Stomach smooth muscle (tissue), 2 donors: ENCODE results near the gene GPR42.

Experiments
- H3K27ac ChIP-seq: one replicate; pipeline ENCODE4 v1.7.0; 2013; ENCODE audit warnings: mild to moderate bottlenecking, low read length, inconsistent platforms
- H3K27me3 ChIP-seq, 2 donors: one replicate each; pipeline ENCODE4 v1.7.0; 2013; ENCODE audit warnings: low read length in 2 of 2; ENCODE audit not compliant: insufficient read depth in 2 of 2, control insufficient read depth in 1 of 2
- H3K36me3 ChIP-seq, 2 donors: one replicate each; pipeline ENCODE4 v1.7.0; 2013; ENCODE audit warnings: low read length in 2 of 2; ENCODE audit not compliant: control insufficient read depth in 2 of 2, insufficient read depth in 2 of 2
- H3K4me1 ChIP-seq: one replicate; pipeline ENCODE4 v1.7.0; 2013; ENCODE audit warnings: low read length; ENCODE audit not compliant: control insufficient read depth, insufficient read depth
- H3K4me3 ChIP-seq, 2 donors: one replicate each; pipeline ENCODE4 v1.7.0; 2013; ENCODE audit warnings: low read length in 2 of 2
- H3K9ac ChIP-seq, 2 donors: one replicate each; pipeline ENCODE4 v1.7.0; 2013; ENCODE audit warnings: low read length in 2 of 2, mild to moderate bottlenecking in 1 of 2
- H3K9me3 ChIP-seq, 2 donors: one replicate each; pipeline ENCODE4 v1.7.0; 2013; ENCODE audit warnings: low read length in 2 of 2; ENCODE audit not compliant: control insufficient read depth in 2 of 2
- donor health status: healthy.
- donor health status: Pancreatic carcinoma.

GPR42 gene

GRCh38 chr19:35370722-35371121 is at the start of gene GPR42:
TSS of gene GPR42 (plus strand) at chr19:35371068. CDS start at chr19:35371360, 292 bp downstream.
- no peak within 1 kb of the TSS for H3K27ac ChIP-seq
- H3K9me3 ChIP-seq, result peaks cover 0 to 3% of the 10 kb centered on the region in 2 donors
- H3K4me1 ChIP-seq, result no peaks in the 10 kb centered on the region
- H3K27me3 ChIP-seq, result peaks cover 0 to under 1% of the 10 kb centered on the region in 2 donors
- H3K9ac ChIP-seq, result no peak within 1 kb of the TSS
- no peaks in the 10 kb centered on the region for H3K36me3 ChIP-seq
- H3K4me3 ChIP-seq, result no peak within 1 kb of the TSS

GRCh38 chr19:35321291-35321690 is 49.6 kb upstream of the GPR42 start:
- Histone ChIP-seq H3K9me3 (no peaks in the 10 kb centered on the region), H3K27me3 (peaks cover 0 to 4% of the 10 kb centered on the region in 2 donors), H3K9ac (no peak overlapping the region), H3K36me3 (no peaks in the 10 kb centered on the region), H3K4me3 (no peak overlapping the region), H3K27ac (no peak overlapping the region), H3K4me1 (no peaks in the 10 kb centered on the region)

DNA sequence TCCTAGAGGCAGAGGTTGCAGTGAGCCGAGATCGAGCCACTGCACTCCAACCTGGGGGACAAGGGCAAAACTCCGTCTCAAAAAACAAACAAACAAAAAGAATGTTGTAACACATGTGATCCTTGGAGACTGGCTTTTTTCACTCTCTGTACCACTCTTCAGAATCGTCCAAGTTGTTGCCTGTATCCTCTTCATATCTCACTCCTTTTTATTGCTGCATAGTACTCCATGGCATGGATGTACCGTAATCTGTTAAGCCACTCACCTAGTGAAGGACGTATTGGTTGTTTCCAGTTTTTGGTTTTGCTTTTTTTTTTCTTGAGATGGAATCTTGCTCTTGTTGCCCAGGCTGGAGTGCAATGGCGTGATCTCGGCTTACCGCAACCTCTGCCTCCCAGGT is 48.9 kb upstream of the GPR42 start:
- Histone ChIP-seq H3K4me1 (no peaks in the 10 kb centered on the region), H3K9ac (no peak overlapping the region), H3K4me3 (no peak overlapping the region), H3K27ac (no peak overlapping the region), H3K36me3 (no peaks in the 10 kb centered on the region), H3K9me3 (no peaks in the 10 kb centered on the region), H3K27me3 (peaks cover 0 to 2% of the 10 kb centered on the region in 2 donors)

DNA sequence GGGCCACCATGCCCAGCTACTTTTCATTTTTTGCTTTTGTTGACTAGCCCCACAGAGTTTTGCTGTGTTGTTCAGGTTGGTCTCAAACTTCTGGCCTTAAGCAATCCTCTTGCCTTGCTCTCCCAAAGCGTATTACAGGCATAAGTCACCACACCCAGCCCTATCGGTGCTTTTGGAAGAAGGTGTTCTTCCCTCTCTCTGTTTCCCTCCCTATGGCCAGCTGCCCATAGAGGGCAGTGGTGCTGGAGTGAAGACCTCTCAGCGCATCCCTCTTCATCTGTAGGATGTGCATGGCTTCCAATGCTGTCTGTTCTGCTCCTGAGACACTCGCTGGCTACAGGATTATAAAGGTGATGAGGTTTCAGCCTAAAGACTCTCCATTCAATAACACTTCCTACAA is 43.2 kb upstream of the GPR42 start:
- no peaks in the 10 kb centered on the region for H3K9me3 ChIP-seq
- peaks cover 3 to 10% of the 10 kb centered on the region in 2 donors for H3K27me3 ChIP-seq
- no peaks in the 10 kb centered on the region for H3K36me3 ChIP-seq
- no peak overlapping the region for H3K27ac ChIP-seq
- no peaks in the 10 kb centered on the region for H3K4me1 ChIP-seq
- no peak overlapping the region for H3K4me3 ChIP-seq
- no peak overlapping the region for H3K9ac ChIP-seq

DNA sequence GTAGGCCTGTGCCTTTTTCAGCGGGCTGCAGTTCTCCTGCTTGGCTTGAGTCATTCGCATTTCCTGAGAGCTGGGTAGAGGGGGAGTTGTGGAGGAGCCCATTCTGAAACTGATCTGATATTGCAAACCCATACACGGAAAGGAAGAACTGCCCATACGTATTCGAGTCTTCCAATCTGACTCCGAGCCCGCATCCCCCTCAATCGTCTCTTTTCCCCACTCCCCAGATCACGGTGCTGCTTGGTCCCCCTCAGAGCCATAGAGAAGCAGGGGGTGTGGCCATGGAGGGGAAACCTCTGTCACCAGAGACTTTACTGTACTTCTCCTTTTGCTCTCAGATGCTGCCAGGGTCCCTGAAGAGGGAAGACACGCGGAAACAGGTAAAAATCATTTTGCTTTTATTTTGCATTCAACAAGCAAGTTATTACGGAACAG is 42.0 kb upstream of the GPR42 start, which contains the start of gene CD22:
Gene CD22 (plus strand): TSS at position 337 of the 435 bp plus-strand sequence. CDS start 2,854 bp downstream, outside the sequence.
- Histone ChIP-seq H3K4me1 (no peaks in the 10 kb centered on the region), H3K9ac (no peak within 1 kb of the TSS), H3K9me3 (no peaks in the 10 kb centered on the region), H3K36me3 (no peaks in the 10 kb centered on the region), H3K27ac (no peak within 1 kb of the TSS), H3K27me3 (peaks cover 7 to 16% of the 10 kb centered on the region in 2 donors), H3K4me3 (no peak within 1 kb of the TSS)

- H3K27me3 ChIP-seq, result peaks cover 7 to 16% of the 10 kb centered on the region in 2 donors
- H3K4me1 ChIP-seq, result no peaks in the 10 kb centered on the region
- H3K9ac ChIP-seq, result no peak overlapping the region
- no peaks in the 10 kb centered on the region for H3K9me3 ChIP-seq
- H3K36me3 ChIP-seq, result no peaks in the 10 kb centered on the region
- H3K4me3 ChIP-seq, result no peak overlapping the region
- H3K27ac ChIP-seq, result no peak overlapping the region
Observed at GRCh38 chr19:35329323-35329722, 41.5 kb upstream of the GPR42 start.

DNA sequence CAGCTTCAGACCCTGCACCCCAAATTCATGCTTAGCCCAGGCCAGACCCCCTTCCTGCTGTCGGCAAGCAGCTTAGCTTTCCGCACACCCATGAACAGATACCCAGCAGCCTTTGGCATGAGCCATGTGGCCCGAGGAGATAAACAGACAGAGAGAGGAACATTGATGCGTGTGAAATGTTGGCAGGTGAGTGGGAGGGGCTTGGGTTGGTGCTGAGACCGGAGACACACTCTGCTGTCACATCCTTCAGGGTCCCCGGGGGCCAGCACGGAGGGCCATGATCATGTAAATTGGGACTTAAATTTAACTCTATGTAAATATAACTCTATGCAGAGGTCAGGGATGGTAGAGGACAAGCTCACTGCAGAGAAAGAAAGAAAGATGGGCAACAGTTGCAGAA is 40.4 kb upstream of the GPR42 start:
- Histone ChIP-seq H3K27ac (no peak overlapping the region), H3K4me3 (no peak overlapping the region), H3K36me3 (no peaks in the 10 kb centered on the region), H3K9me3 (no peaks in the 10 kb centered on the region), H3K27me3 (peaks cover 7 to 16% of the 10 kb centered on the region in 2 donors), H3K9ac (no peak overlapping the region), H3K4me1 (no peaks in the 10 kb centered on the region)

- Histone ChIP-seq H3K4me3 (no peak overlapping the region), H3K27me3 (peaks cover 7 to 19% of the 10 kb centered on the region in 2 donors), H3K27ac (no peak overlapping the region)
Observed at GRCh38 chr19:35331551-35332214, 39.2 kb upstream of the GPR42 start.

GRCh38 chr19:35332817-35333216 is 38.1 kb upstream of the GPR42 start:
- Histone ChIP-seq H3K4me3 (no peak overlapping the region), H3K4me1 (no peaks in the 10 kb centered on the region), H3K9ac (no peak overlapping the region), H3K27ac (no peak overlapping the region), H3K9me3 (no peaks in the 10 kb centered on the region), H3K27me3 (peaks cover 7 to 19% of the 10 kb centered on the region in 2 donors), H3K36me3 (no peaks in the 10 kb centered on the region)

More at GRCh38 chr19:35331551-35332214, 39.2 kb upstream of the GPR42 start:
- no peaks in the 10 kb centered on the region for H3K36me3 ChIP-seq
- H3K4me1 ChIP-seq, result no peaks in the 10 kb centered on the region
- no peak overlapping the region for H3K9ac ChIP-seq
- H3K9me3 ChIP-seq, result no peaks in the 10 kb centered on the region

DNA sequence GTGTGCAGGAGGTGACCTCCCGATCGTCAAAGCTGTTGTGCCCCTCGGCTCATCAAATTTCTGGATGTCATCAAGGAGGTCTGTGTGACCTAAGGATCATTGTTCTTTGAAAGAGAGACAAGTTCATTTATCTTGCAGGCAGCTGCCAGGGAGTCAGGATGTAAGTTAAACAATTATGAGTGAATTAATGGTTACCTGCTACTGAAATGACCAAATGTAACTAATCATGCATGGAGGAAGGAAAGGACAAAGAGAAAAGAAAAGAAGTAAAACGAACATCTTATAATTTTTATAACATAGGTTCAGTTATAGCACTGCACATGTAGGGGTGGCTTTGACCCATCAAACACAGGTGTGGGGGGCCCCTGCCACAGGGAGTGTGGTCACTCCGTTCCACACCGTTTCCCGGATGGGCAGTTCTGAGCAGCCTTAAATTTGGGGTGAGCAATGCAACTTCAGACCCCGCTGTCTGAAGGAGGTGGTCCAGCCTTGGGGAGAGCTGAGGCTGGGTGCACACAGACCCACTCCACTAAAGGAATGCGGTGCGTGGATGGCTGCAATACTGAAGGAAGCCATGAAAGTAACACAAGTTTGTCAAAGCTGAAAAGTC is 36.6 kb upstream of the GPR42 start:
- Histone ChIP-seq H3K9me3 (no peaks in the 10 kb centered on the region), H3K4me1 (no peaks in the 10 kb centered on the region), H3K9ac (no peak overlapping the region), H3K36me3 (no peaks in the 10 kb centered on the region), H3K4me3 (no peak overlapping the region), H3K27me3 (peaks cover 7 to 14% of the 10 kb centered on the region in 2 donors), H3K27ac (no peak overlapping the region)
